Peyer's patch (tissue), 4 donors: Measurements from ENCODE around the gene TTC39C.

ENCODE experiments used
- POLR2A ChIP-seq, 2 donors: fragments of 450-650 bp; IDR thresholded peaks; one replicate each; pipeline ENCODE4 v1.5.1; 2017; ENCODE audit warnings: antibody characterized with exemption in 2 of 2, mild to moderate bottlenecking in 2 of 2, moderate library complexity in 2 of 2
- TF ChIP-seq, protein P1 (sequence below), 6 experiments: fragments of 450-650 bp in 4 of 6; fragments of 200-600 bp in 2 of 6; sonication (generic) in 1 of 6; IDR thresholded peaks; one replicate each; pipeline ENCODE4 v1.5.1; 2017 to 2019; ENCODE audit warnings: antibody characterized with exemption in 6 of 6, mild to moderate bottlenecking in 3 of 6, moderate library complexity in 1 of 6

DNA sequence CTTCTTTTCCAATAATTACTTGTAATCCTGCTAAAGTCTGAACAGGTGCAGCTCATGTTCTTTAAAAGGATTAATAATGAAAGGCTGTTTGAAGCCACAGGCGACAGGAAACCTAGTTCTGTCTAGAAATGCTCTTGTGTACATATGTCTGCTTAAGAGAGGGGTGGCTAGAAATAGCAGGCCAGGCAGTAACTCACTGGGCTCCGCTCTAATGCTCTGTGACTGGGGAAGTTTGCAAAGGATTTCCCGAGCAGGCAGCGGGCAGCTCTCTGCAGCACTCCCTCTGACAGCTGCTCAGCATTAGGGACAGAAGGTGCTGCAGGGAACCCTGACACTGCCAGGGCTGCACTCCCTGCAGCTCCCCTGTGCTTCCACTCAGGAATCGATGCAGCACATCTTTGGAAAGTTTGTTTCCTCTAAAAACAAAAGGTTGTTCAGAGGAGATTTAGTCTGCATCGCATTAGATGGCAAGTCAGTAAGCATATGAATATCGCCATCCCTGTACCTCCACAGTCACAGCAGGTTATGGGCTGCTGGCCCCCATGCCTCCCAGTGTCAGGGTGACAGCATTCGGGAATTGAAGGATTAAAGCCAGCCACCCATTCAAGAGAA is 33.1 kb upstream of the TTC39C start:
- TF ChIP-seq POLR2A (IDR thresholded peaks at IDR 0.05) = no peak
- TF ChIP-seq, protein P1, sequence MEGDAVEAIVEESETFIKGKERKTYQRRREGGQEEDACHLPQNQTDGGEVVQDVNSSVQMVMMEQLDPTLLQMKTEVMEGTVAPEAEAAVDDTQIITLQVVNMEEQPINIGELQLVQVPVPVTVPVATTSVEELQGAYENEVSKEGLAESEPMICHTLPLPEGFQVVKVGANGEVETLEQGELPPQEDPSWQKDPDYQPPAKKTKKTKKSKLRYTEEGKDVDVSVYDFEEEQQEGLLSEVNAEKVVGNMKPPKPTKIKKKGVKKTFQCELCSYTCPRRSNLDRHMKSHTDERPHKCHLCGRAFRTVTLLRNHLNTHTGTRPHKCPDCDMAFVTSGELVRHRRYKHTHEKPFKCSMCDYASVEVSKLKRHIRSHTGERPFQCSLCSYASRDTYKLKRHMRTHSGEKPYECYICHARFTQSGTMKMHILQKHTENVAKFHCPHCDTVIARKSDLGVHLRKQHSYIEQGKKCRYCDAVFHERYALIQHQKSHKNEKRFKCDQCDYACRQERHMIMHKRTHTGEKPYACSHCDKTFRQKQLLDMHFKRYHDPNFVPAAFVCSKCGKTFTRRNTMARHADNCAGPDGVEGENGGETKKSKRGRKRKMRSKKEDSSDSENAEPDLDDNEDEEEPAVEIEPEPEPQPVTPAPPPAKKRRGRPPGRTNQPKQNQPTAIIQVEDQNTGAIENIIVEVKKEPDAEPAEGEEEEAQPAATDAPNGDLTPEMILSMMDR (IDR thresholded peaks at IDR 0.05) = no peak
